Ovary (tissue), 3 donors: ENCODE data around the gene MYH15.

Experiments used
- POLR2A ChIP-seq: fragments of 450-650 bp; IDR thresholded peaks from one replicate; pipeline ENCODE4 v1.6.1; 2017; ENCODE audit warnings: antibody characterized with exemption, mild to moderate bottlenecking, moderate library complexity
- TF ChIP-seq, protein P1 (sequence below), 3 donors: fragments of 450-650 bp in 2 of 3; fragments of 200-600 bp in 1 of 3; IDR thresholded peaks; one replicate each; pipeline versions ENCODE4 v1.5.1 to v1.8.0; 2016 to 2022; ENCODE audit warnings: antibody characterized with exemption in 3 of 3, mild to moderate bottlenecking in 1 of 3
- donor health status: DM: no; HTN: no; CAD: no.

GRCh38 chr3:108408883-108409799, 101.3 kb downstream of the MYH15 start:
- TF ChIP-seq, protein P1, sequence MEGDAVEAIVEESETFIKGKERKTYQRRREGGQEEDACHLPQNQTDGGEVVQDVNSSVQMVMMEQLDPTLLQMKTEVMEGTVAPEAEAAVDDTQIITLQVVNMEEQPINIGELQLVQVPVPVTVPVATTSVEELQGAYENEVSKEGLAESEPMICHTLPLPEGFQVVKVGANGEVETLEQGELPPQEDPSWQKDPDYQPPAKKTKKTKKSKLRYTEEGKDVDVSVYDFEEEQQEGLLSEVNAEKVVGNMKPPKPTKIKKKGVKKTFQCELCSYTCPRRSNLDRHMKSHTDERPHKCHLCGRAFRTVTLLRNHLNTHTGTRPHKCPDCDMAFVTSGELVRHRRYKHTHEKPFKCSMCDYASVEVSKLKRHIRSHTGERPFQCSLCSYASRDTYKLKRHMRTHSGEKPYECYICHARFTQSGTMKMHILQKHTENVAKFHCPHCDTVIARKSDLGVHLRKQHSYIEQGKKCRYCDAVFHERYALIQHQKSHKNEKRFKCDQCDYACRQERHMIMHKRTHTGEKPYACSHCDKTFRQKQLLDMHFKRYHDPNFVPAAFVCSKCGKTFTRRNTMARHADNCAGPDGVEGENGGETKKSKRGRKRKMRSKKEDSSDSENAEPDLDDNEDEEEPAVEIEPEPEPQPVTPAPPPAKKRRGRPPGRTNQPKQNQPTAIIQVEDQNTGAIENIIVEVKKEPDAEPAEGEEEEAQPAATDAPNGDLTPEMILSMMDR (IDR thresholded peaks at IDR 0.05): no peak
- no peak for TF ChIP-seq POLR2A
